HG03108 (cell line): ENCODE results near the gene SYT7.

Source experiments
- ATAC-seq: cut with Tn5 transposase; IDR thresholded peaks from one replicate; pipeline ENCODE4 v1.9.1; 2021; ENCODE audit warnings: moderate library complexity; ENCODE audit not compliant: unreplicated experiment

Gene SYT7

GRCh38 chr11:61586792-61587430, 6.0 kb upstream of the SYT7 start:
- no peak for ATAC-seq

- no peak for ATAC-seq
Measured at GRCh38 chr11:61585115-61585514, 4.2 kb upstream of the SYT7 start.

GRCh38 chr11:61581931-61582330, 1.1 kb upstream of the SYT7 start:
- no peak for ATAC-seq

GRCh38 chr11:61580271-61580888, 496 bp downstream of the SYT7 start:
- ATAC-seq, result no peak

- no peak for ATAC-seq
Measured at GRCh38 chr11:61579676-61580270, 1.1 kb downstream of the SYT7 start.

GRCh38 chr11:61578819-61579675, 1.8 kb downstream of the SYT7 start:
- no peak for ATAC-seq

- ATAC-seq, result no peak
Measured at GRCh38 chr11:61577383-61578118, 3.3 kb downstream of the SYT7 start.

- no peak for ATAC-seq
Measured at GRCh38 chr11:61575886-61576861, 4.7 kb downstream of the SYT7 start.

GRCh38 chr11:61574611-61575010, 6.3 kb downstream of the SYT7 start:
- ATAC-seq, result no peak

GRCh38 chr11:61572913-61573312, 8.0 kb downstream of the SYT7 start:
- no peak for ATAC-seq

GRCh38 chr11:61571869-61572268, 9.0 kb downstream of the SYT7 start:
- no peak for ATAC-seq

GRCh38 chr11:61571337-61571736, 9.5 kb downstream of the SYT7 start:
- no peak for ATAC-seq

- no peak for ATAC-seq
Measured at GRCh38 chr11:61569701-61570100, 11.2 kb downstream of the SYT7 start.

GRCh38 chr11:61569018-61569417, 11.9 kb downstream of the SYT7 start:
- no peak for ATAC-seq

GRCh38 chr11:61567286-61568061, 13.4 kb downstream of the SYT7 start:
- no peak for ATAC-seq

GRCh38 chr11:61564936-61565696, 15.8 kb downstream of the SYT7 start:
- ATAC-seq, result no peak

- no peak for ATAC-seq
Measured at GRCh38 chr11:61560751-61561150, 20.1 kb downstream of the SYT7 start.

- ATAC-seq, result no peak
Measured at GRCh38 chr11:61556621-61557020, 24.3 kb downstream of the SYT7 start.
